AG10803 (cell line): Measurements from ENCODE around the gene PEMT.

Experiments
- DNase-seq: peaks from one replicate; pipeline ENCODE4 v3.0.0; 2010; ENCODE audit warnings: low read depth
- H3K4me3 ChIP-seq: 2 replicates; pipeline ENCODE4 v1.5.1; 2011; ENCODE audit warnings: mild to moderate bottlenecking, low read length, control low read depth
- TF ChIP-seq, protein P1 (sequence below): conservative IDR thresholded peaks from 2 replicates; pipeline ENCODE4 v1.5.1; 2011; ENCODE audit warnings: mild to moderate bottlenecking, low read length, control low read depth, inconsistent platforms

Gene PEMT

DNA sequence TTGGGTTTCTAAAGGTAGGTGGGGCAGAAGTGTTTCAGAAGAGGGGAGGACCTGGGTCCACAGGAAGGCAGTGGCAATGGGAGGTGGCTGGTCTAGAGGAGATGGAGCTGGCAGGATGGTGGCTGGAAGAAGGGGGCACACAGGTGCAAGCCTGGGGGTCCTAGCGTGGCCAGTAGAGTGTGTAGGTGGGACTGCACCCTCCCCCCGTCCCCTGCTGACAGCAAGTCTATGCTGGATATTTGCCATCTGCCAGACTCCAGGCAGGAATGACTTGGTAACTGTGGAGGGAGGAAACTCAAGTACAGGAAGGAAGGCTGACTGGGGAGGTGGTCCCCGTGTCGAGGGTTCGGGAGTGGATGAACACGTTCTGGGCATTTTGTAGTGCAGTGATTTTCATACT, 106.1 kb downstream of the PEMT start:
- no peak for DNase-seq
- H3K4me3 ChIP-seq: no peak overlapping the region
- TF ChIP-seq, protein P1, sequence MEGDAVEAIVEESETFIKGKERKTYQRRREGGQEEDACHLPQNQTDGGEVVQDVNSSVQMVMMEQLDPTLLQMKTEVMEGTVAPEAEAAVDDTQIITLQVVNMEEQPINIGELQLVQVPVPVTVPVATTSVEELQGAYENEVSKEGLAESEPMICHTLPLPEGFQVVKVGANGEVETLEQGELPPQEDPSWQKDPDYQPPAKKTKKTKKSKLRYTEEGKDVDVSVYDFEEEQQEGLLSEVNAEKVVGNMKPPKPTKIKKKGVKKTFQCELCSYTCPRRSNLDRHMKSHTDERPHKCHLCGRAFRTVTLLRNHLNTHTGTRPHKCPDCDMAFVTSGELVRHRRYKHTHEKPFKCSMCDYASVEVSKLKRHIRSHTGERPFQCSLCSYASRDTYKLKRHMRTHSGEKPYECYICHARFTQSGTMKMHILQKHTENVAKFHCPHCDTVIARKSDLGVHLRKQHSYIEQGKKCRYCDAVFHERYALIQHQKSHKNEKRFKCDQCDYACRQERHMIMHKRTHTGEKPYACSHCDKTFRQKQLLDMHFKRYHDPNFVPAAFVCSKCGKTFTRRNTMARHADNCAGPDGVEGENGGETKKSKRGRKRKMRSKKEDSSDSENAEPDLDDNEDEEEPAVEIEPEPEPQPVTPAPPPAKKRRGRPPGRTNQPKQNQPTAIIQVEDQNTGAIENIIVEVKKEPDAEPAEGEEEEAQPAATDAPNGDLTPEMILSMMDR: no peak

DNA sequence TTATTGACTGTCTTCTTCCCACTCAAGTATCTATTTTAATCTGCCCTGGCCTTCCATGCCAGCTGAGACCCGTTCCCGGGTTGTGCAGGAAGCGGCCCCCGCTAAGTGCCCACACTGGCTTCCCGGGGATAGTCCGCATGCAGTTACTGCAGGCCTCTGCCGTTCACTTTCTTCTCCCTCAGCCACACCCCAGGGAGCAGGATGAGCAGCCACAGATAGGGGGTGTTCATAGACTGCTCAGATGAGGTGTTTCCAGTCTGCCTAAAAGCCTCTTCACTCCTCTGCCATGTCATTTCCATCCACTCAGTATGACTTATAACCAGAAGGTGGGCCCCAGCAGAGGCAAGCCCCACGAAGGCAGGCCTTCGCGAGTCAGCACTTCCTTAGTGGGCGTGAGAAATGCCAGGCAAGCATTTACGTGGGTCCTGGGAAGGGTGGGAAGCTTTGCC, 107.0 kb downstream of the PEMT start:
- DNase-seq: no peak
- TF ChIP-seq, protein P1: no peak
- no peak overlapping the region for H3K4me3 ChIP-seq

DNA sequence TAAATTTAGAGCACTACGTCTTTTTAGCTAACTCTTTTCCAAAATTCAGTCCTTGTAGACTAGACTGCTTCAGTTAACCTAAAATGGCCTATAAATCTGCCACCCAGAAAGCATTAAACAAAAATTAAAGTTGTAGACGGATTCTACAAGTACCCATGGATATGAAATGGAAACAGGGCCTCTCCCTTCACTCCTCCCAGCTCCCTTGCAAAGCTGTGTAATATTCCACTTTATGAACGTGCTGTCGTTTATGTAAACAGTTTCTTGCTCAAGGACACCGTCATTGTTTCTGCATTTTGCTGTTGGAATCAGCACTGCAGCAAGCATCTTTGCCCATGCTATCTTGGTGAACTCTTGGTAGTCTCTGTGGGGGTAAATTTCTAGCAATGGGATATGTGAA, 109.6 kb downstream of the PEMT start:
- H3K4me3 ChIP-seq: no peak overlapping the region
- no peak for DNase-seq
- TF ChIP-seq, protein P1: no peak

DNA sequence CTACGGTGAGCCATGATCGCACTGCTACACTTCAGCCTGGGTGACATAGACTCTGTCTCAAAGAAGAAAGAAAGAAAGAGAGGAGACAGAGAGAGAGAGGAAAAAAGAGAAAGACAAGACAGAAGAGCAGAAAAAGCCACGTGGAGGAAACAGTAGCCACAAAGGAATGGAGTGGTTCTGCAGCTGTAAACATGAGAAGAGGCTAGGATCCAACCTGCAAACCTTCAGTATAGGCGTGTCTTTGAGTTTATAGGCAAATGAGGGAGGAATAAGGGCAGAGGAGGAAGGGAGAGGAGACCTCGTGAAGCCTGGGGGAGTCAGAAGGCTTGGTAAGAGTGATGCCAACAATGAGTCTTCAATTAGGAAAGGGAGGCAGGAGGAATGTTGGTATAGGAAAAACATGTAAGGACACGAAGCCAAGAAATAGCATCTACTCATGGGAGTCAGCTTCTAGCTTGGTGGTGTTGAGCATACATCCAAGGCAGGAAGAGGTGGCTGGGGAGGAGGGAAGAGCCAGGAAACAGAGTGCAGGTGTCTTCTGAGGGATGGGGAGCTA, 110.8 kb downstream of the PEMT start:
- TF ChIP-seq, protein P1: no peak
- no peak overlapping the region for H3K4me3 ChIP-seq
- DNase-seq: no peak

DNA sequence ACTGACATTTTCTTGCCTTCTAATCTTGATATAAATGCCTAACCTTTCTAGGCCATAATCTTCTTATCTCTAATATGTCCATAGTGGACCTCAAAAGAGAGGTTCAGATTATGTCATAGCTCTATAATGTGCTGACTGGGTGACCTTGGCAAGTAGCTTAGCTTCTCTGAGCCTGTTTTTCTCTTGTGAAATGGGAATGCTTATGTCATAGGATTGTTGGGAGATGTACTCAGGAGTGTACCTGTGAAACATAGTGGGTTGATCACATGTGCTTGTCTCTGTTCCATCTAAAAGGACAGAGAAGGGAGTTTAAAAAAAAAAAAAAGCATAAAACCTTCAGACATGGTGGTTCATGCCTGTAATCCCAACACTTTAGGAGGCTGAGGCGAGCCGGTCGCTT, 112.3 kb downstream of the PEMT start:
- TF ChIP-seq, protein P1: no peak
- DNase-seq: no peak
- H3K4me3 ChIP-seq: no peak overlapping the region

DNA sequence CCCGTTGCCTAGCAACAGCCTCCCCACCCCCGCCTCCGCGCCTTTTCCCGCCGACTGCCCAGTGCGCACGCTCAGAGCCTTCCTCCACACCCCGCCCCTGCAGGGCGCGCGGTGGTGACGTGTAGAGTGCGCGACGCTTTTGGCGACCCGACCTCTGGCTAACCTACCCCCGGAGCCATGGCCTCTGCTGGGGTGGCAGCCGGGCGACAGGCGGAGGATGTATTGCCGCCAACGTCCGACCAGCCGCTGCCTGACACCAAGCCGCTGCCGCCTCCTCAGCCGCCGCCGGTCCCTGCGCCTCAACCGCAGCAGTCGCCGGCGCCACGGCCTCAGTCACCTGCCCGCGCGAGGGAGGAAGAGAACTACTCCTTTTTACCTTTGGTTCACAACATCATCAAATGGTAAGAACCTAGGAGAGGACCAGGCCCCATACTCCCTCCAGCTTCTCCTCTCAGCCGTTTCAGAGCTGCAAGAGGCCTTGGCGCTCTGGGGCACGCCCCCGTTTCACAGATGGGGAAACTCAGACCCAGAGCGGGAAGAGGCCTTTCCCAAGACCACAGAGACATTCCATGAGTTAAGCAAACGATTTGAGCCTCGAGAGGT, 114.5 kb downstream of the PEMT start, which contains the start of gene MED9:
MED9 (plus strand) TSS at position 136 of the 603 bp plus-strand sequence; CDS start at position 178, 42 bp downstream.
- peak within 1 kb of the TSS; percentile 96 for H3K4me3 ChIP-seq
- TF ChIP-seq, protein P1: no peak
- peak; percentile 87 for DNase-seq

DNA sequence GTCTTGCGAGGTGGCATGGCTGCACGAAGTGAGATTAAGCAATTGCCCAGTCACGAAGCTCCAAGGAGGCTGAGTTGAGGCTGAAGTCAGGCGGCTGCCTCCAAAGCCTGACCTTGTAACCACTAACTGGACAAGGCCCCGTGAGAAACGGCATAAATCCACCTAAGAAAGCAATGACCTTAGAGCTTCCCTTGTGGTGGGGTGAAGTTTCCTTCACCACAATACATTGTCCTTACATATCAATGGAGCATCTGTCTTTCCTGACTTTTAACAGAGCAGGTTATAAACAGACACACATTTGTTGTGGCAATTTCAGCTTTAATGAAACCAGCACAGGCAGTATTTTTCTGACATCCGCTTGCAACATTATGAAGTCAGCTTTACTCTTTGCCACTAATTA, 117.2 kb downstream of the PEMT start:
- DNase-seq: no peak
- TF ChIP-seq, protein P1: no peak
- H3K4me3 ChIP-seq: no peak overlapping the region
